HepG2 (cell line): ENCODE data around the gene METRN. TPM values are rescaled to one million over a fixed set of nuclear protein-coding genes. Genes with fewer than 3 reads are reported as not detected.

Source experiments
- ATAC-seq: fragments of 200-7000 bp; cut with Tn5 transposase; 3 replicates; pipeline ENCODE4 v1.9.1; 2020; ENCODE audit warnings: mild to moderate bottlenecking, moderate library complexity
- BruUV-seq: library from RNA; stranded (reverse); fragments of 400-500 nt; replicated peaks from 2 replicates; lab custom pipeline; 2021; lab: Mats Ljungman, UMichigan
- CTCF ChIA-PET: fragments of 300-600 bp; formaldehyde crosslinking; extraction: SDS; loops from one replicate; lab custom pipeline; 2021; ENCODE audit warnings: low total read pairs, inconsistent platforms, low intra/inter-chr PET ratio; lab: Yijun Ruan, JAX
- POLR2A ChIA-PET: fragments of 350-600 bp; sonication (Branson Sonifier 250); formaldehyde crosslinking; loops from one replicate; lab custom pipeline; 2020; ENCODE audit warnings: antibody characterized with exemption, inconsistent platforms; lab: Yijun Ruan, JAX
- DNase-seq: peaks from one replicate; pipeline ENCODE4 v3.0.0-alpha.2; 2015; ENCODE audit warnings: low spot score
- FAIRE-seq: peaks from 3 replicates; lab custom pipeline; 2011; peaks lifted over from hg19 to GRCh38; lab: Jason Lieb, UNC
- H2AFZ ChIP-seq: one replicate; pipeline ENCODE4 v1.6.1; 2011; ENCODE audit warnings: low read length, inconsistent platforms
- H3K27ac ChIP-seq: fragments of 300-600 bp; 3 replicates; pipeline ENCODE4 v1.8.0; 2011; ENCODE audit warnings: mixed run types, mild to moderate bottlenecking, mixed read lengths, low read length, inconsistent platforms; ENCODE audit not compliant: insufficient read depth; ENCODE audit errors: extremely low read length
- H3K27me3 ChIP-seq, 2 experiments: fragments of 200-600 bp in 1 of 2; 2 replicates in 1 of 2; 3 replicates in 1 of 2; pipeline versions ENCODE4 v1.6.0 to v1.8.0; 2011; ENCODE audit warnings: low read length in 2 of 2, mild to moderate bottlenecking in 2 of 2, moderate library complexity in 2 of 2, inconsistent platforms in 1 of 2; ENCODE audit not compliant: insufficient read depth in 2 of 2, control insufficient read depth in 1 of 2
- H3K36me3 ChIP-seq, 2 experiments: fragments of 200-600 bp in 1 of 2; replicated peaks in 1 of 2; 2 replicates in 1 of 2; 3 replicates in 1 of 2; pipeline versions ENCODE4 v1.5.1 to v1.8.0; 2011; ENCODE audit warnings: low read length in 2 of 2, inconsistent platforms in 1 of 2; ENCODE audit not compliant: insufficient read depth in 2 of 2, control insufficient read depth in 1 of 2
- H3K4me1 ChIP-seq: 2 replicates; pipeline ENCODE4 v1.5.1; 2012; ENCODE audit warnings: low read length, inconsistent platforms; ENCODE audit not compliant: insufficient read depth
- H3K4me2 ChIP-seq: 2 replicates; pipeline ENCODE4 v1.6.0; 2011; ENCODE audit warnings: low read depth, low read length, inconsistent platforms
- H3K4me3 ChIP-seq, 3 experiments: fragments of 200-600 bp in 1 of 3; sonication (generic), shearing (Covaris generic) in 1 of 3; replicated peaks in 1 of 3; 2 replicates each; pipeline ENCODE4 v1.5.1; 2011 to 2016; ENCODE audit warnings: low read length in 3 of 3, inconsistent platforms in 2 of 3, low read depth in 2 of 3, mild to moderate bottlenecking in 2 of 3, control low read depth in 1 of 3, mixed read lengths in 1 of 3; ENCODE audit not compliant: insufficient read depth in 1 of 3
- H3K79me2 ChIP-seq: one replicate; pipeline ENCODE4 v1.6.1; 2011; ENCODE audit warnings: low read length, inconsistent platforms; ENCODE audit not compliant: insufficient read depth
- H3K9ac ChIP-seq: 2 replicates; pipeline ENCODE4 v1.6.0; 2011; ENCODE audit warnings: mild to moderate bottlenecking, low read depth, low read length, inconsistent platforms; ENCODE audit not compliant: insufficient read depth
- H3K9me3 ChIP-seq: 2 replicates; pipeline ENCODE4 v1.5.1; 2012; ENCODE audit warnings: mild to moderate bottlenecking, low read length
- H4K20me1 ChIP-seq: 2 replicates; pipeline ENCODE4 v1.6.0; 2011; ENCODE audit warnings: inconsistent platforms, mild to moderate bottlenecking, low read length, moderate library complexity; ENCODE audit not compliant: insufficient read depth
- CBX5 ChIP-seq: sonication (generic); formaldehyde crosslinking; IDR thresholded peaks from 2 replicates; pipeline ENCODE4 v1.4.0; 2020; ENCODE audit warnings: missing genetic modification reagents, borderline replicate concordance
- ONECUT2 ChIP-seq: sonication (generic); formaldehyde crosslinking; IDR thresholded peaks from 2 replicates; pipeline ENCODE4 v1.4.0; 2020; ENCODE audit warnings: missing genetic modification reagents
- POLR2A ChIP-seq, 2 experiments: IDR thresholded peaks; 2 replicates each; pipeline ENCODE4 v1.6.1; 2011; ENCODE audit warnings: low read depth in 2 of 2, low read length in 2 of 2, mild to moderate bottlenecking in 1 of 2, moderate library complexity in 1 of 2; ENCODE audit not compliant: insufficient read depth in 1 of 2
- TRIM24 ChIP-seq: sonication (generic); formaldehyde crosslinking; IDR thresholded peaks from 2 replicates; pipeline ENCODE4 v1.8.0; 2022; ENCODE audit warnings: mild to moderate bottlenecking, missing genetic modification reagents
- ZNF317 ChIP-seq: sonication (generic); formaldehyde crosslinking; IDR thresholded peaks from 2 replicates; pipeline ENCODE4 v1.5.0; 2020; ENCODE audit warnings: mild to moderate bottlenecking, missing genetic modification reagents
- ZNF629 ChIP-seq: sonication (generic); formaldehyde crosslinking; conservative IDR thresholded peaks from 2 replicates; pipeline ENCODE4 v1.5.0; 2020; ENCODE audit warnings: missing genetic modification reagents
- WGBS: methylation state at CpG from one replicate; pipeline ENCODE4 v1.1.6; 2017; ENCODE audit warnings: low lambda C conversion rate; 5-methylcytosine and 5-hydroxymethylcytosine counted together
- in situ Hi-C: cut with HindIII; loops from 2 replicates; pipeline ENCODE4 v1.10.0; 2017; ENCODE audit warnings: low pct_unique_long_range_greater_than_20kb; ENCODE audit not compliant: extremely low pct_ligation_motif_present
- intact Hi-C: fragments of 100-400 bp; cut with micrococcal nuclease; formaldehyde crosslinking; loops from one replicate; pipeline ENCODE4 v1.10.0; 2022; ENCODE audit not compliant: unreplicated experiment
- polyA plus RNA-seq, 8 experiments: library from polyadenylated mRNA; depleted of rRNA in 3 of 8; stranded (reverse) in 7 of 8; unstranded in 1 of 8; fragments of >200 nt; fragmentation: Illumina TruSeq in 4 of 8; extraction: Trizol in 4 of 8; gene quantifications; 2 replicates each; pipeline versions ENCODE4 v1.2.1 to v1.2.3, GENCODE V29; 2011 to 2016; ENCODE audit warnings: low read depth in 4 of 8, missing spikeins in 1 of 8, mixed read lengths in 1 of 8; ENCODE audit not compliant: insufficient read depth in 1 of 8
- total RNA-seq, 5 experiments: library from RNA; depleted of rRNA; stranded (reverse); fragments of >200 nt; fragmentation: Illumina TruSeq; extraction: Trizol; gene quantifications; 2 replicates each; pipeline ENCODE4 v1.2.3, GENCODE V29; 2016; ENCODE audit warnings: low read depth in 1 of 5

The METRN gene
- total and polyA plus RNA-seq, 2 of the 13 experiments (the other 11 are each of a cell fraction or from before 2014, with no cell fraction given): 25.5 to 46.1 TPM

DNA sequence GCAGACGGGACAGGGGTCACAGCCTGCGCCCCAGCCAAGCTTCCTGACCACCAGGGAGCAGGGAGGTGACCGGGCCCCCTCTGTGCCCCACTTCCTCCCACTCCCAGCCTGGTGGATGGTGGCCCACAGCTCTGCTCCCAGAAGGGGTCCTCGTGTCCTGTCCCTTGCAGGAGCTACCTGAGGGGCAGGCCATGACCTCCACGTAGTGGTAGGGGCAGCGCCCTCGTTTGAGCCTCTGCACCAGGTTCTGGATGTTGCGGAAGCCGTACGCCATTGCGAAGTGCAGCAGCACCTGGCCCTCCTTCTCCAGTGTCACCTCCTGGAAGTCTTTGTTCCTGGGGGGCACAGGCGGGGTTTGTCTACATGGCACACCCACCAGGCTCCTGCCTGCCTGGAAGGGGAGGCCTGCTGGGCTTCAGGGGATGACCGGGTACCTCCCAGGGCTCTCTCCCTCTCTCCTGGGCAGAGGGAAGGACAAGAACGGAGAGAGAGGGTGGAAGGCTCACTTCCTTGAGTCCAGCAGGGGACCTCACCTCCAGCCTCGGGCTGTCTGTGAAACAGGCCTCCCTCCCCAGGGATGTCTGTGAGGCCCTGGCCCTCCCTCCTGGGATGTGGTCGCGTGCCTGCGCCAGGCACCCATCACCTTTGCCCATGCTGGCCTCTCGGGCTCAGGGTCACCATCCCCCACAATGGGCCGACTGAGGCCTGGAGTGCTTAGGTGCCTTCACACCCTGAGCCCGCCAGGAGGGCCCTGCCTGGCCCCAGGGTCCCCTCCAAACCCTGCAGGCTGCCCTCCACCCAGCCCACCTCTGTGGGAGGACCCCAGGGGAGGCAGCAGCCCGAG, 16.0 kb downstream of the METRN start:
- ATAC-seq (no peak), FAIRE-seq (no peak), DNase-seq (no peak)
- intact Hi-C loops (no loop called here), in situ Hi-C loops (no loop called here)
- Histone ChIP-seq H3K4me3 (no peak overlapping the region), H3K36me3 (peaks cover 3 to 15% of the 10 kb centered on the region in 2 experiments; a peak in 2 of 5 replicates), H3K4me2 (no peak overlapping the region), H4K20me1 (0 out of 2 replicates have a peak, but pooled peaks cover 2% of the 10 kb centered on the region), H3K9ac (no peak overlapping the region), H3K27me3 (peaks cover 0 to 3% of the 10 kb centered on the region in 2 experiments; a peak in 1 of 5 replicates), H2AFZ (no peak overlapping the region), H3K9me3 (no peaks in the 10 kb centered on the region), H3K27ac (no peak overlapping the region), H3K79me2 (no peaks in the 10 kb centered on the region), H3K4me1 (peaks cover 11% of the 10 kb centered on the region)
- 90% methylated on average over 7 of the region's 22 CpGs for WGBS
- ChIA-PET CTCF (no interaction called here), POLR2A (interaction anchor here (2.0 kb wide), 1 partner anchor 10 kb away, joined by 7 read pairs; the partner anchor contains the start of gene ANTKMT)
- no TSS peak for BruUV-seq
- TF ChIP-seq ZNF317 (CRISPR knock-in tag) (no peak), POLR2A (IDR thresholded peaks at IDR 0.05; ENCODE audit: insufficient read depth in 1 of 2, low read depth in 2 of 2, low read length in 2 of 2) (0 out of 4 replicates have a peak, but pooled peaks of 1 of the 2 experiments have one; percentile 8)

DNA sequence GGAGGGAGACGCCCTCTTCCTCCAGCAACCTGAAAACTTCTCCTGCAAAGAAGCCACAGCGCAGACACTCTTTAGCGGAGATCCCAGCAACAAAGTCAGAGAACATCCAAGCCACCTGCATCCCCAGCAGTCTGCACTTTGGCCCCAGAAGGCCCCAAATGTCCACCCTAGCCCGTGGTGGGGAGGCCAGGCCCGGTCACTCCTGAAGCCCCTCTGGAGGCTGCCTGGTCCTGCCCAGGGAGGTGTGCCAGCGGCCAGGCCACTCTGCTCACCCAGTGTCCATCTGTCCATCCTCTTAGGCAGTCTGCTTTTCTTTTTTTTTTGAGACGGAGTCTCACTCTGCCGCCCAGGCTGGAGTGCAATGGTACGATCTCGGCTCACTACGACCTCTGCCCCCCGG, 17.4 kb downstream of the METRN start:
- intact Hi-C loops: no loop called here
- Histone ChIP-seq H3K4me1 (peaks cover 4% of the 10 kb centered on the region), H3K27me3 (no peaks in the 10 kb centered on the region), H3K4me3 (no peak overlapping the region), H3K9me3 (no peaks in the 10 kb centered on the region), H3K27ac (no peak overlapping the region), H3K79me2 (no peaks in the 10 kb centered on the region), H3K9ac (no peak overlapping the region), H3K4me2 (no peak overlapping the region), H4K20me1 (0 out of 2 replicates have a peak, but pooled peaks cover 2% of the 10 kb centered on the region), H2AFZ (no peak overlapping the region), H3K36me3 (peaks cover 3 to 22% of the 10 kb centered on the region in 2 experiments; a peak in 2 of 5 replicates)
- BruUV-seq: no TSS peak
- TF ChIP-seq ONECUT2 (CRISPR knock-in tag): no peak
- no peak for TF ChIP-seq TRIM24 (CRISPR knock-in tag)
- TF ChIP-seq CBX5 (CRISPR knock-in tag): no peak
- TF ChIP-seq ZNF629: no peak
- in situ Hi-C loops: no loop called here
- DNase-seq: no peak
- ChIA-PET CTCF (interaction anchor here (2.7 kb wide), 1 partner anchor 20 kb away, joined by 19 read pairs; no protein-coding TSS in a partner anchor), POLR2A (interaction anchor here (1.2 to 2.2 kb wide), 2 partner anchors 11 to 20 kb away, joined by 3 to 7 read pairs; partner anchors contain the start of gene ANTKMT)
- 95% methylated on average over 11 of the region's 12 CpGs for WGBS
- no peak for ATAC-seq
- FAIRE-seq: no peak
